GM19238 (cell line): ENCODE measurements around the gene FIG4.
"Not testable (repeated sequence)": the region's sequence is repeated elsewhere in the genome, so short reads cannot be mapped to it uniquely, and the experiment has no call there.

Experiments used
- DNase-seq: peaks from one replicate; pipeline ENCODE4 v3.0.0; 2011; ENCODE audit warnings: low spot score; ENCODE audit not compliant: insufficient read length

Gene FIG4

DNA sequence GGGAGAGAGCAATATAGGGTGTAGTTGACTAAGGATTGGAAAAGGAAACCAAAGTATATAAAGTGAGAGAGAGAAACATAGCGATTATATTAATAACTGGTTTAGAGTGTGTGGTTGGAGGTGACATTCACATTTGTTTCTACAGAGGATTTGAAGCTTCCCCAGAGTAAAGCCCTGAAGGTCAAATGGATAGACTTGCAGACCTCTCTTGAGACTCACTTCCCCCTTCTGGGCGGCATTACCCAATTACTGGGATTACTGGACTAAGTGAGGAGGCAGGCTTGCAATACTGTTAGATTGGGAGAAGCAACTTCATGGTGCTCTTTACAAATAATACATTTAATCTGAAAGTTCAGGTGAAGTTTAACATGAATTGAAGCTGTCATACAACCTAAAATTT, 10.7 kb downstream of the FIG4 start:
- no peak for DNase-seq

DNA sequence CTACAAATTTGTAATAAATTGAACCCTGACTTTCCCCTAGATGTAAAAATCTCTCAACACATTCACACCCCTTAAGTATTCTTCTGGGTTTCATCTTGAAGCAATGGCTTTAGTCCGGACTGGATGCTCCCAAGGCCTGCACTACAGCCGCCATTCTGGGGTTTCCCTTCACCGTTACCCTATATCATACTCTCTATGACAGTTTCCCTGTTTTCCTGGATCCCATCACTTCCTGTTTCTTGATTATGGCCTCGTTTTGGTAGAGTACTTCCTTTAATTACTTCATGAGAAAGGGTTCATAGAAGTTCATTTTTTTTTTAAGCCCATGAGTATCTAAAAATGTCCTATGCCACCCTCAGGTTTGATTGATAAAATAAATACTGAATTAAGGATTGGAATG, 11.7 kb downstream of the FIG4 start:
- DNase-seq = no peak

DNA sequence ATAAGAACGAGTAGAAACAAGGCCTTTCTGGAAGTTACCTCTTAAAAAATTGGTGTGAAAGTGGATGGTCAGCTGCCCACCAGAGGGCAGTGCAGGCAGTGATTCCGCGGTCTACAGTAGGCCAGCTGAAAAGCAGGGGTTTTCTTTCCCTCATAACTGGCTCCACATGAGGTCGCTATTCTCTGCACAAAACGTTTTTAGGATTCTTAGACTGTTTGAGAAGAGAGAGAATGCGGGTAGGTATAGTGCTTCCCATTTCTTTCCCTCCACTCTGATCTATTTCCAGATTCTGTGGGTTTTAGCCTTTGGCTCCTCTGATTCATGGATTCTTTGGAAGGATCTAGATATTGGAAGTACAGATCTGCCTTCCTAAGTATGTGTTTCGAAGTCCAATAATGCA, 14.2 kb downstream of the FIG4 start:
- peak; percentile 34 for DNase-seq

DNA sequence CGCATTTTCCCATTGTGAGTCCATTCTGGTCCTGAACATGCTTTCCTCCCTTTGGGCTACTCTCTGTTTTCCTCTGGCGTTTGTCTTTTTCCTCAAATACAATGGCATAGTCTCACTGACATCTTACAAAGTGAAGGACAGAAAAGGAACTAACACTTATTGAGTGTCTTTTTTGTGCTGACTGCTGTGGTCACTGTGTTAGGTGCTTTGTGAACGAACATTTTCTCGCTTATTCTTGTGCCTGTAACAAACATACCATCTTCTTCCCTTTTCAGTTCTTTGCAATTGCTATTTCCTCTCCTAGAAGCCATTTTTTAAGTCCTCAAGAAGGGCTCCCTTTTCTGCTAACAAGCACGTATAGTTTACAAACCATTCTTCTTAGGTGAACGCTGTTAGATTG, 15.4 kb downstream of the FIG4 start:
- DNase-seq = no peak

DNA sequence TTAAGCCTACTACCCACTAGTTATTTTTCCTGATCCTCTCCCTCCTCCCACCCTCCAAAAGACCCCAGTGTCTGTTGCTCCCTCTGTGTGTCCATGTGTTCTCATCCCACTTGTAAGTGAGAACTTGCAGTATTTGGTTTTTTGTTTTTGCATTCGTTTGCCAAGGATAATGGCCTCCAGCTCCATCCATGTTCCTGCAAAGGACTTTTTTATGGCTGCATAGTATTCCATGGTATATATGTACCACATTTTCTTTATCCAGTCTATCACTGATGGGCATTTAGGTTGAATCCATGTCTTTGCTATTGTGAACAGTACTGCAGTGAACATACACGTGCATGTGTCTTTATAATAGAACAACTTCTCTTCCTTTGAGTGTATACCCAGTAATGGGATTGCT, 17.0 kb downstream of the FIG4 start:
- DNase-seq = not testable (repeated sequence)

DNA sequence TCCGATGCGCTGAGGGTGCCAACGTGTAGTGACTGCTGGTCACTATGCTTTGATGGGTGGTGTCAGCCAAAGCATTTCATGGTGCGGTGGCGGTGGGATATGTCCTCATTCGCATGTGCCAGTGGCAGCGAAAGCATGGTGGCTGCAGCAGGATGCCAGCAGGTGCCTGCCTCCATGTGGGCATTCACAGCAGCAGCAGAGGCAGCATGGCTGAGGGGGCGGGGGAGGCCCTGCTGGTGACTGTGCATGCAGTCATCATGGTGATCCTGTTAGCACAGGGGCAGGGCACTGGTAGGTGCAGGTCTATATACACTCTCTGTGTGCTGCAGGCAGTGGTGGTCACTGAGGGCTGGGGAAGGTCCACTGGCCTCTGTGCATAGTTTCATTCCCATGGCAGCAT, 22.0 kb downstream of the FIG4 start:
- DNase-seq = no peak

DNA sequence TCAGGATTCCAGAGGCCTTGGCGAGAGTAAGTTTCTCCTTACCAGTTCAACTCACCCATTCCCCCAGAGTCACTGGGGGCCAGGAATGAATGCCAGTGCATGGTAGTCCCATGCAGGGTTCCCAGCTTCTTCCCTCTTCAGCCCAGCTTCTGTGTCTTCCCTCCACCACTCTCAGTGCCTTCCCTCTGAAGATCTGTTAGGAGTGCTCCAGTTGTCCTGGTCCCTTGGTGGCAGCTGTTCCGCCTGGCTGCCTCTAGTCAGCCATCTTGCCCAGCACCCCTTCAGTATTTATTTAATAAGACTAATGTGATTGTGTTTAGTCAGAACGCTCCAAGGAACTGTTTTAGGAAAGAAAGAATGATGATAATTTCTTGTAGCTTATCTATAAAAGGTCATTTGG, 23.1 kb downstream of the FIG4 start:
- DNase-seq = no peak

DNA sequence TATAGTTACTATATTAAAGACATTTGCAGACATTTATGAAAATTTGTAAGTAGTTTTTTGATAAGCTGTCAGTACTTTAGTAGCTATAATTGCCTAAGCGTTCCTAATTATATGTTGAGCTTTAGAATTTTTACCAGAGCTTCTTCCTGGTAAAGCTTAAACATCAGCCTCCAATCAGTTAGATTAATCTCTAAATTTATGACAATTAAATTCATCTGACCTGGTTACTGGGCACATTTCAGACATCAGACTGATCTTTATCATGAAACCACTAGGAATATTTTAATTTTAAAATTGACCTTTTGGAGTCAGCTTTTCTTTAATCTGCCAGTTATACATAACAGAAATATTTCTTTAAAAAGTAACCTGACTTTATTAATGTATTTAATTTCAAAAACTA, 23.5 kb downstream of the FIG4 start:
- DNase-seq = no peak

DNA sequence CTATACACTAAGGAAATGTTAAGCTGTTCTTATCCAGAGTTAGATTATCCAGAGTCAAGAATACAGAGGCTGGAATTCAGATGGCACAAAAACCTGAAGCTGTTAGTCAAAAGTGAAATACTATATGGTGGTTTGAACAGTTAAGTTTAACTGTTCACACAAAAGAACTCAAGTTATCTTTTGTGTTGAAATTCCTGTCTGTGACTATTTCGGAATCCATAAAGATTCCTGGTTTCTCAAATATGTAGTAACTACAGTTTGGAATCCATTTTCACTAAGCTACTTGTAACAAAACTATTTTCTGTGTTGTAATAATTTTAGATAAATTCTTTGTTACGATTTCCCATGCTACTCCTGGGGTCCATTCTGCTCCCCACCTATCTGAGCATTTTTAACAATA, 24.5 kb downstream of the FIG4 start:
- no peak for DNase-seq

DNA sequence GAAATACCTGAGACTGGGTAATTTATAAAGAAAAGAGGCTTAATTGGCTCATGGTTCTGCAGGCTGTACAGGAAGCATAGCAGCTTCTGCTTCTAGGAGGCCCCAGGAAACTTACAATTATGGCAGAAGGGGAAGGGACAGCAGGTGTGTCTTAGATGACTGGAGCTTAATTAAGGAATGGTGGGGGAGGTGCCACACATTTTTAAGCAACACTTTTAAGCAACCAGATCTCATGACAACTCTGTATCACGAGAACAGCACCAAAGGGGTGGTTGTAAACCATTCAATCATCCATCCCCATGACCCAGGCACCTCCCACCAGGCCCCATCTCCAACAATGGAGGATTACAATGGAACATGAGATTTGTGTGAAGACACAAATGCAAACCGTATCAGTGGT, 26.9 kb downstream of the FIG4 start:
- DNase-seq = no peak

DNA sequence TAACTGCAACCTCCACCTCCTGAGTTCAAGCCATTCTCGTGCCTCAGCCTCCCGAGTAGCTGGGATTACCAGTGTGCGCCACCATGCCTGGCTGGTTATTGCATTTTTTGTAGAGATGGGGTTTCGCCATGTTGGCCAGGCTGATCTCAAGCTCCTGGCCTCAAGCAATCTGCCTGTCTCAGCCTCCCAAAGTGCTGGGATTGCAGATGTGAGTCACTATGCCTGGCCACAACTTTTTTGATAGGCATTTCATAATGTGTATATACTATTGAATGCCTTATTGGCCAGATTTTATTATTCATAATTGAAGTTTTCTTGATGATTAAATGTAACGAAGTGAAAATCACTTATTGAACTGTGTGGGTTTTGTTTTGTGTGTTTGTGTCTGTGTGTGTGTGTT, 27.9 kb downstream of the FIG4 start:
- no peak for DNase-seq

DNA sequence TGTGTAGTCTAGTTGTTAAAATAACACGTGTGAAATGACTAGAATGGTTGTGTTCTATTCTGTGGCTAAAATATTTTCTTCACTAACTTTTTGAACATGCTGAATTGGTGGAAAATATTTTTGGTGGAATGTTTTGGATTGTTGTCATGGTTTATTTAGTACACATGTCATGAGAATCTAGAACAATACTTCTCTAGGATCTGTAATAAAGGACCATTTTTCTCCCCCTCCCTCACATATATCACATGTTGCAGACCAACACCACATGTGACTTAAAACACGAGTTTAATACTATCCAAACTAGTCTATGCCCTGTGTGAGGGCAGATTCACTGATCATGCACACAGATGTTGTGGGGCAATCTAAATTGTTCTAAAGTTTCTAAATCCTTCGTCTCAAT, 29.2 kb downstream of the FIG4 start:
- no peak for DNase-seq

DNA sequence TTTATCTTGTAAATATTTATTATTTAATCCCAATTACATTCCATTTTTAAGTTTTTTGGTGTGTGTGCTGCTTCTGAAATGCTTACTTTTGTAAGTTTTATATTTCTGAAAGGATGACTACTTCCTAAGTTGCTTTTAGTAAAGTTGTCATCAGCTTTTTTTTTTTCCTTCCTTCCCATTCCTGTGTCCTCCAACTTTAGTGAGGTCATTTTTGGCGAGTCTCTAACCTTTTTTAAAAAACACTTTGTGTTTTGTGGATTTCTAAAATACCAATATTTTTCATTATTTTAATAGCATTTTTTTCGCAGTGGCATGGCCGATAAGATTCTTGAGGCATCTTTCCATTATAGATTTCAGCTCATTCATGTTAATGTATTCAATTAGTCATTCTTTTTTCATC, 30.9 kb downstream of the FIG4 start:
- no peak for DNase-seq

DNA sequence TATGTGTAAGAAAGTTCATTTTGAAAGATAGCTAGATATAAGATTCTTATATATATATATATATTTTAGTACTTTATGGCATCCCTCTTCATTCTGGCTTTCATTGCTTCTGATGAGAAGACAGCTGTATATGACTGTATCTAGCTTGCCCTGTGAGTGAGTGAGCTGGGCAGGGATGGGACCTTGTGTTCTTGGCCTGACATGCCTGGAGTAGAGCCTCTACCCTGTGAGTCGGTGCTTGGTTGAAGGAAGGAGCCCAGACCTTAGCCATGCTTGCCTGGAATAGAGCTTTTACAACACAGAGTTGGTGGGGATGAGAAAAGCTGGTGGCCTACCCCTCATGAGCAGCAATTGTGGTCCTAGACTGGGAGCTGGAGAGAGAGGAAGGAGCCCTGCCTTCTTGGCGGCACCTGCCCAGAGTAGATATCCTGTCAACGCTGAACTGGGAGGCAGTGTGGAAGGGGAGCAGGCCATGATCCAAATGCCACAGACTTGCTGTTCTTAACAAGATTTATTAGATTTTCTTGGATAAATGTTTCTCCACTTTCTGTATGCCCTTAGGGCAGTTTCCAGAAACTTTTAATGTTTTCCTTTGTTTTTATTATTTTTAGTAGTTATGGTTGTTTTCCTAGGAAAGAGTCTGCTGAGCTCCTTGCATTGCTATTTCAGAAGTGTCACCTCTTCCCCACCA, 31.6 kb downstream of the FIG4 start:
- no peak for DNase-seq

DNA sequence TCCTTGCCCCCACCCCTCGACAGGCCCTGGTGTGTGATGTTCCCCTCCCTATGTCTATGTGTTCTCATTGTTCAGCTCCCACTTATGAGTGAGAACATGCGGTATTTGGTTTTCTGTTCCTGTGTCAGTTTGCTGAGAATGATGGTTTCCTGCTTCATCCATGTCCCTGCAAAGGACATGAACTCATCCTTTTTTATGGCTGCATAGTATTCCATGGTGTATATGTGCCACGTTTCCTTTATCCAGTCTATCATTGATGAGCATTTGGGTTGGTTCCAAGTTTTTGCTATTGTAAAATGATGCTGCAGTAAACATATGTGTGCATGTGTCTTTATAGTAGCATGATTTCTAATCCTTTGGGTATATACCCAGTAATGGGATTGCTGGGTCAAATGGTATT, 34.2 kb downstream of the FIG4 start:
- not testable (repeated sequence) for DNase-seq

DNA sequence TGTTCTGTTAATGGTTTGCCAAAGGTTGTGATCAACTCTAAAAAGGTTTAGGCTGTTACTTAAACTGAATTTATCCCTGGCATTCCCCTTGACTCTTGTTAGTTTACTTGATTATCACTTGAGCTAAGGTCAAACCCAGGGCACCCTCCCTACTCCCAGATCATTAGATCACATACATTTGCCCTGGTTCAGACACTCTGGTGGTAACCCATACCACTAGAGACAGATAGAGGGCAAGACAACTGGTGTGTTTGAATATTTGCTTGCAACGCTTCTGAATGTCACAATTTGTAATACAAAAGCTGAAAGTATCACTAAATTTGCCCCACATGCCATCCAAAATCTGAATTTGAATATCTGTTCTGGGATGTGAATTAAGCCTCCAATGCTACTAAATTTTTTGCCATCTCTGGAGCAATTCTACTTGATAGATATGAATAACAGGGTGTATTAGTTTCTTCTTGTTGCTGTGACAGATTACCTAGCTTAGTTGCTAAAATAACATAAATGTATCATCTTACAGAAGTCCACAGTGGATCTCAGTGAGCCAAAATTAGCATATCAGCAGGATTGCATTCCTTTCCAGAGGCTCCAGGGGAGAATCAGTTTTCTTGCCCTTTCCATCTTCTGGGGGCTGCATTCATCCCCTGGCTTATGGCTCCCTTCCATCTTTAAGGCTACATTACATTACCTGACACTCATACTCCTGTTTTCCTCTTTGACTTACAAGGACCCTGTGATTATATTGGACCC, 45.4 kb downstream of the FIG4 start:
- no peak for DNase-seq

DNA sequence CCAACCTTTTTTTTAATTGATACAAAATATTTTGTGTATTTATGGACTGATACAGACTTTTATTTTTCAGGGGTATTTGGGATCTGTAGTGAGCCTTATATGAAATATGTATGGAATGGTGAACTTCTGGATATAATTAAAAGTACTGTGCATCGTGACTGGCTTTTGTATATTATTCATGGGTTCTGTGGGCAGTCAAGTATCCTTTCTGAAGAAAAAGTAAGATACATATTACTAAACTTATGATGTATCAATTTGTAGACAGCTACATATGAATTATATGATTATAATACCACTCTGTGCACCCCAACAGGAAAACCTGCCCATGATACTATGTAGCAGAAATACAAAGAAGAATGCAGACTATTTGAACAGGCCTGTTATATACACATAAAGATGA, 47.2 kb downstream of the FIG4 start:
- no peak for DNase-seq

DNA sequence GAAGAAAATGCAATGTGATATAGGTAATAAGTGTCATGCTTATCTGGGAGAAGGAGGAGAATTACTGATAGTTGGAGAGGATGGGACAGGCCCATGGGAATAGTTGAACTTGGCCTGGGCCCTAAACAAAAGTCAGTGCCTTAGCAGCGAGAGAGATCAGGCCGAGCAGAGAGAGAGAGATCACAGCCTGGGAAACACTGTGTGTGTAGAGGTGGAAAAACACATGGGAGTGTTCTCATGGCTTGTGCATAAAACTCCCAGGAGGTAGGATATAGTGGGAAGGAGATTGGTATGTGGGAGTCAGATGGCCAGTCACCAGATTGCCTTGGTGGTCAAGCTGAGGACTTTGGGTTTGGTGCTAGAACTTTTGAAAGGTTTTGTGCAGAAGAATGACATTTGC, 47.6 kb downstream of the FIG4 start:
- no peak for DNase-seq

DNA sequence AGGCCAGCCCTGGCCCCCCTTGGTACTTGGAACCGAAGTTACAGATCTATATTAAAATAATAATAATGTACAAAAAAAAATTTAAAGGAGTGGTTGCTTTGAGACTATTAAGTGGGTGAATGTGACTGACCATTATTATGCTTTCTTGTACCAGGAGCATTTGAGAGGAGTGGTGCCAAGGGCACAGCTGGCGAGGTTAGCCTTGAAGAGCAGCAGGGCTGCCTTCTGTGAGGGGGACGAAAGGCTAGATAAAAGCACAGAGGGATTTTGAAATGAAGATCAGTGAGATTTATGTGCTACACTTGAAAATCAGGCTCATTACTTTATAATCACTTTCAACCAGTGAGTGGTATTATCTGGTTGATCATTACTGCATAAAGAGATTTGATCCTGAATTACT, 48.6 kb downstream of the FIG4 start:
- no peak for DNase-seq

DNA sequence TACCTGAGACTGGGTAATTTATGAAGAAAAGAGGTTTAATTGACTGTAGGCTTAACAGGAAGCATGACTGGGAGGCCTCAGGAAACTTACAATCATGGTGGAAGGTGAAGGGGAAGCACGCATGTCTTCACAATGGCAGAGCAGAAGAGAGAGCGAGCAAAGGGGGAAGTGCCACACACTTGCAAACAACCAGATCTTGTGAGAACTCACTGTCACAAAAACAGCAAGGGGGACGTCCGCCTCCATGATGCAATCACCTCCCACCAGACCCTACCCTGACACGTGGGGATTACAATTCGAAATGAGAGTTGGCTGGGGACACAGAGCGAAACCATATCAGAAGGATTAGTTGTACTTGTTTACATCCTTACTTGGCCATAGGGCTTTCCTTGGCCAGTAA, 49.7 kb downstream of the FIG4 start:
- DNase-seq = no peak

DNA sequence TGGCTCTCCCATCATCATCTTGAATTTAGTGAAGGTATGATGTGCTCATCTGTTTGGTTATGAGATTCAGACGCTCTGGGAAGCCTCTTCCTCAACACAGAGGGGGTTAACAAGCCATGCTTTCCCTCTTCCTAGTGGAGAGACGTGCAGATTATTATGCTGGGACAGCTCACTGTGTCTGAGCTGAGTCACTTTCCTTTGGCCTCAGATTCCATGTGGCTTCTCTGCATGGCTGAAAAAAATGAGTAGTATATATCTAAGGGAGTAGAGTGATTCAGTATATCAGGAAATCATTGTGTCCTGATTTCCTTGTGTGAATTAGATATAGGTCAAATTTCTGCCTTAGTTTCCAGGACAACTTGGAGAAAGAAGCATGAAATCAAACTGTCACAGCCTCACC, 52.6 kb downstream of the FIG4 start:
- no peak for DNase-seq

DNA sequence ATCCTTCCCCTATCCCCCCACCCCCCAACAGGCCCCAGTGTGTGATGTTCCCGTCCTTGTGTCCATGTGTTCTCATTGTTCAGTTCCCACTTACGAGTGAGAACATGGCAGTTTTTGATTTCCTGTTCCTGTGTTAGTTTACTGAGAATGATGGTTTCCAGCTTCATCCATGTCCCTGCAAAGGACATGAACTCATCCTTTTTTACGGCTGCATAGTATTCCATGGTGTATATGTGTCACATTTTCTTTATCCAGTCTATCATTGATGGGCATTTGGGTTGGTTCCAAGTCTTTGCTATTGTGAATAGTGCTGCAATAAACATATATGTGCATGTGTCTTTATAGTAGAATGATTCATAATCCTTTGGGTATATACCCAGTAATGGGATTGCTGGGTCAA, 53.7 kb downstream of the FIG4 start:
- not testable (repeated sequence) for DNase-seq

DNA sequence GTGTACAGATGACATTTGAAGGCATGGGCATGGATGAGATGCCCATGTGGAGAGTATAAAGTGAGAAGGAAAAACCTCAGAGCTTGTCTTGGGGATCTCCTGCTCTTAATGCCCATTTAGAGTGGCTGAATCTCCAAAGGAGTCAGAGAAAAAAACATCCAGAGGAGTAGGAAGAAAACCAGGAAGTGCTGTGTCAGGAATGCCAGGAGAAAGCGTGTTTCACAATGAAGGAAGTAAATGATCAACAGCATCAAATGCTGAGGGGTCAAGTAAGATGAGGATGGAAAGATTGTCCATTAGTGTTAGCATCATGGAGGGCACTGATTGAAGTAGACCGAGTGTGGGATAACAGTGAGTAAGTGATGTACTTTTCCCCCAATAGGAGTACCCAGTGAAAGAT, 56.1 kb downstream of the FIG4 start:
- no peak for DNase-seq
